Activated CD4-positive, alpha-beta T cell treated with anti-CD3 and anti-CD28 coated beads, Interleukin-2, amount 10 ng/mL, durations not matched to agents 24 days and 14 days (primary cell): ENCODE data around the gene TEX13D. TPM values are rescaled to one million over a fixed set of nuclear protein-coding genes. Genes with fewer than 3 reads are reported as not detected.

Experiments used
- DNase-seq: peaks from one replicate; pipeline ENCODE4 v3.0.0; 2022
- H3K27ac Mint-ChIP-seq: one replicate; pipeline ENCODE4 v1.8.0; 2022; ENCODE audit warnings: mild to moderate bottlenecking, mixed read lengths
- H3K27me3 Mint-ChIP-seq: one replicate; pipeline ENCODE4 v1.8.0; 2022; ENCODE audit warnings: mixed read lengths
- H3K36me3 Mint-ChIP-seq: one replicate; pipeline ENCODE4 v1.8.0; 2022; ENCODE audit warnings: low read depth, mild to moderate bottlenecking, mixed read lengths
- H3K4me1 Mint-ChIP-seq: one replicate; pipeline ENCODE4 v1.8.0; 2021; ENCODE audit warnings: mixed read lengths
- H3K4me3 Mint-ChIP-seq: one replicate; pipeline ENCODE4 v1.8.0; 2022; ENCODE audit warnings: mild to moderate bottlenecking, moderate library complexity, mixed read lengths
- H3K9me3 Mint-ChIP-seq: one replicate; pipeline ENCODE4 v1.8.0; 2021; ENCODE audit warnings: mixed read lengths
- intact Hi-C: fragments of 100-400 bp; cut with micrococcal nuclease; formaldehyde crosslinking; loops from one replicate; pipeline ENCODE4 v1.15.1; 2023
- total RNA-seq: library from RNA; stranded (reverse); gene quantifications from 2 replicates; pipeline ENCODE4 v1.2.3, GENCODE V29; 2022

The TEX13D gene
- total RNA-seq, 1 donor from 2014 or later: not detected

DNA sequence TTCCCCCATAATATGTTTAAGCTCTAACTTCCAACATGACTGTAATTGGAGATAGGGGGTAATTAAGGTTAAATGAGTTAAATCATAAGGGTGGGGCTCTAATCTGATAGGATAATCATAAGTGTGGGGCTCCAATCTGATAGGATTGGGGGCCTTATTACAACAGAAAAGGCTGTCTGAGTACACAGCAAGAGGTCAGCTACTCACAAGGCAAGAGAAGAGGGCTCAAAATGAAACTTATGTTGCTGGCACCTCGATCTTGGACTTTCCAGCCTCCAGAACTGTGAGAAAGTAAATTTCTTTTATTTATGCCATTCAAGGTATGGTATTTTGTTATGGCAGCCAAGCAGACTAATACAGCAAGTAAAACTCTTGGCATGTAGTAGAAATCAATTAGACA lies 30.3 kb downstream of the TEX13D start:
- Mint-ChIP-seq H3K27ac (peak overlapping the region; percentile 54), H3K27me3 (no peaks in the 10 kb centered on the region), H3K9me3 (no peaks in the 10 kb centered on the region), H3K4me3 (peak overlapping the region; percentile 53), H3K36me3 (peaks cover 22% of the 10 kb centered on the region), H3K4me1 (peaks cover 33% of the 10 kb centered on the region)
- DNase-seq: no peak
- intact Hi-C loops: no loop called here

DNA sequence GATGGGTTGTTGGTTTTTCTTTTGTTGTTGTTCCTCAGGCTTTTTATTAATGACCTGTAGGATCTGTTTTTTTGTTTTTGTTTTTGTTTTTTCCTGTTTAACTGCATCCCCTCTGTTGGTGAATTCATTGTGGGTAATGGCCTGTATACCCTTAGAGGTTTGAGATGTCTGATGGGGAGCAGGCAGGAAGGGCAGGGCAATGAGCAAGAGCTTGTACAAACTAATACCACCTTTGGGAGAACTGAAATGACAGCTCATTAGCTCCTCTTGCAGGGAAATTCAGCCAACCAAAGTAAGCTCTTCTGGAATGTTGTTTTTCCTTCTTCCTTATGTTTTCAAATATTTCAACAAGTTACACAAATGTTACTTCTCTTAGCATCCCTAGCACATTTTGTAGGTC lies 37.3 kb downstream of the TEX13D start:
- intact Hi-C loops: no loop called here
- H3K27ac Mint-ChIP-seq: no peak overlapping the region
- no peaks in the 10 kb centered on the region for H3K27me3 Mint-ChIP-seq
- peaks cover 43% of the 10 kb centered on the region for H3K36me3 Mint-ChIP-seq
- H3K9me3 Mint-ChIP-seq: no peaks in the 10 kb centered on the region
- DNase-seq: no peak
- peaks cover 22% of the 10 kb centered on the region for H3K4me1 Mint-ChIP-seq
- no peak overlapping the region for H3K4me3 Mint-ChIP-seq

GRCh38 chrX:124373348-124373747 lies 40.9 kb downstream of the TEX13D start:
- H3K4me3 Mint-ChIP-seq: no peak overlapping the region
- no peak overlapping the region for H3K27ac Mint-ChIP-seq

GRCh38 chrX:124378643-124379042 lies 46.2 kb downstream of the TEX13D start:
- DNase-seq: peak; percentile 16
- Mint-ChIP-seq H3K9me3 (no peaks in the 10 kb centered on the region), H3K4me1 (peaks cover 11% of the 10 kb centered on the region), H3K4me3 (no peak overlapping the region), H3K27me3 (no peaks in the 10 kb centered on the region), H3K36me3 (peaks cover 25% of the 10 kb centered on the region), H3K27ac (no peak overlapping the region)
- intact Hi-C loops: no loop called here

More at GRCh38 chrX:124373348-124373747, 40.9 kb downstream of the TEX13D start:
- Mint-ChIP-seq H3K9me3 (no peaks in the 10 kb centered on the region), H3K27me3 (no peaks in the 10 kb centered on the region), H3K36me3 (peaks cover 38% of the 10 kb centered on the region), H3K4me1 (peaks cover 25% of the 10 kb centered on the region)
- DNase-seq: no peak
- intact Hi-C loops: no loop called here

GRCh38 chrX:124383354-124383753 lies 50.9 kb downstream of the TEX13D start:
- H3K27ac Mint-ChIP-seq: no peak overlapping the region
- H3K4me3 Mint-ChIP-seq: no peak overlapping the region
- no peaks in the 10 kb centered on the region for H3K27me3 Mint-ChIP-seq
- no peaks in the 10 kb centered on the region for H3K9me3 Mint-ChIP-seq
- intact Hi-C loops: no loop called here
- H3K4me1 Mint-ChIP-seq: peaks cover 6% of the 10 kb centered on the region
- peaks cover 28% of the 10 kb centered on the region for H3K36me3 Mint-ChIP-seq
- no peak for DNase-seq

DNA sequence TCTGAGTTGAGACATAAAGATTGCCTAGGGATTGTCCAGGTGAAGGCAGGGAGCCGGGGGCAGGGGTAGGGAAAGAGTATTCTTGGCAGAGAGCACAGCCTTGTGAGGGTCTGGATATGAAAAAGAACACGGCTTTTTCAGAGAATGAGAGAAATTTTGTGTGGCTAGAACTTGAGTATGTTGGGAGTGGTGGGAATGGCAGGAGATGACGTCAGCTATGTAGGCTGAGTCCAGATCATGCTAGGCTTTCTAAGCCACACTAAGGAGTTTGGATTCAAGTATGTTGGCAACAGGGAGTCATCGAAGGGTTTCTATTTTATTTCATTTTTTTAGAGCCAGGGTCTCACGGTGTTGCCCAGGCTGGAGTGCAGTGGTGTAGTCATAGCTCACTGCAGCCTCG lies 53.9 kb downstream of the TEX13D start:
- Mint-ChIP-seq H3K27me3 (no peaks in the 10 kb centered on the region), H3K4me1 (peaks cover 6% of the 10 kb centered on the region), H3K9me3 (no peaks in the 10 kb centered on the region), H3K36me3 (peaks cover 25% of the 10 kb centered on the region), H3K4me3 (no peak overlapping the region), H3K27ac (no peak overlapping the region)
- intact Hi-C loops: no loop called here
- peak; percentile 17 for DNase-seq

Other genes with a start within 250 kb of the TEX13D start
- gene SH2D1A, start 13.9 kb downstream of the TEX13D start, total RNA-seq: 51.7 and 53.9 TPM in 2 replicates